ENCODE data around the gene NASP. TPM values are rescaled to one million over a fixed set of nuclear protein-coding genes. Genes with fewer than 3 reads are reported as not detected.

NASP gene
- total and polyA plus RNA-seq, 2 experiments from 2014 or later: 294 to 1,039 TPM

DNA sequence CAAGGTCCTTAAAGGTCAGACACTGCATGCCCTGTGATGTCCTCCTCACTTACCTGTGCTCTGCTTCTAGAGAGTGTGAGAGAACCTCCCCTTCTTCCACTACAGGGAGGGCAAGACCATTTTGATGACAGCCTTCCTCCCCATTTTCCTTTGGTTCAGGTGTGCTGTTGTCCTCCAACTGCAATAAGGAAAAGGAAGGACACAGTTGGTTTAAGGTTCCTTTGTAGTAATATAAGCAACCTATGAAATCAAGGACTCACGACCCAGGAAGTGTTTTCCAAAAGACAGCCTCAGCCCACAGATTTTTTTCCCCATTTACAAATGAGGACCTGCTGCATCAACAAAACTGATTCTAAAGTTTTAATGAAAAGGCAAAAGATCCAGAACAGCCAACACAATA is 46.6 kb downstream of the NASP start (continued):
- TF ChIP-seq, protein P1, sequence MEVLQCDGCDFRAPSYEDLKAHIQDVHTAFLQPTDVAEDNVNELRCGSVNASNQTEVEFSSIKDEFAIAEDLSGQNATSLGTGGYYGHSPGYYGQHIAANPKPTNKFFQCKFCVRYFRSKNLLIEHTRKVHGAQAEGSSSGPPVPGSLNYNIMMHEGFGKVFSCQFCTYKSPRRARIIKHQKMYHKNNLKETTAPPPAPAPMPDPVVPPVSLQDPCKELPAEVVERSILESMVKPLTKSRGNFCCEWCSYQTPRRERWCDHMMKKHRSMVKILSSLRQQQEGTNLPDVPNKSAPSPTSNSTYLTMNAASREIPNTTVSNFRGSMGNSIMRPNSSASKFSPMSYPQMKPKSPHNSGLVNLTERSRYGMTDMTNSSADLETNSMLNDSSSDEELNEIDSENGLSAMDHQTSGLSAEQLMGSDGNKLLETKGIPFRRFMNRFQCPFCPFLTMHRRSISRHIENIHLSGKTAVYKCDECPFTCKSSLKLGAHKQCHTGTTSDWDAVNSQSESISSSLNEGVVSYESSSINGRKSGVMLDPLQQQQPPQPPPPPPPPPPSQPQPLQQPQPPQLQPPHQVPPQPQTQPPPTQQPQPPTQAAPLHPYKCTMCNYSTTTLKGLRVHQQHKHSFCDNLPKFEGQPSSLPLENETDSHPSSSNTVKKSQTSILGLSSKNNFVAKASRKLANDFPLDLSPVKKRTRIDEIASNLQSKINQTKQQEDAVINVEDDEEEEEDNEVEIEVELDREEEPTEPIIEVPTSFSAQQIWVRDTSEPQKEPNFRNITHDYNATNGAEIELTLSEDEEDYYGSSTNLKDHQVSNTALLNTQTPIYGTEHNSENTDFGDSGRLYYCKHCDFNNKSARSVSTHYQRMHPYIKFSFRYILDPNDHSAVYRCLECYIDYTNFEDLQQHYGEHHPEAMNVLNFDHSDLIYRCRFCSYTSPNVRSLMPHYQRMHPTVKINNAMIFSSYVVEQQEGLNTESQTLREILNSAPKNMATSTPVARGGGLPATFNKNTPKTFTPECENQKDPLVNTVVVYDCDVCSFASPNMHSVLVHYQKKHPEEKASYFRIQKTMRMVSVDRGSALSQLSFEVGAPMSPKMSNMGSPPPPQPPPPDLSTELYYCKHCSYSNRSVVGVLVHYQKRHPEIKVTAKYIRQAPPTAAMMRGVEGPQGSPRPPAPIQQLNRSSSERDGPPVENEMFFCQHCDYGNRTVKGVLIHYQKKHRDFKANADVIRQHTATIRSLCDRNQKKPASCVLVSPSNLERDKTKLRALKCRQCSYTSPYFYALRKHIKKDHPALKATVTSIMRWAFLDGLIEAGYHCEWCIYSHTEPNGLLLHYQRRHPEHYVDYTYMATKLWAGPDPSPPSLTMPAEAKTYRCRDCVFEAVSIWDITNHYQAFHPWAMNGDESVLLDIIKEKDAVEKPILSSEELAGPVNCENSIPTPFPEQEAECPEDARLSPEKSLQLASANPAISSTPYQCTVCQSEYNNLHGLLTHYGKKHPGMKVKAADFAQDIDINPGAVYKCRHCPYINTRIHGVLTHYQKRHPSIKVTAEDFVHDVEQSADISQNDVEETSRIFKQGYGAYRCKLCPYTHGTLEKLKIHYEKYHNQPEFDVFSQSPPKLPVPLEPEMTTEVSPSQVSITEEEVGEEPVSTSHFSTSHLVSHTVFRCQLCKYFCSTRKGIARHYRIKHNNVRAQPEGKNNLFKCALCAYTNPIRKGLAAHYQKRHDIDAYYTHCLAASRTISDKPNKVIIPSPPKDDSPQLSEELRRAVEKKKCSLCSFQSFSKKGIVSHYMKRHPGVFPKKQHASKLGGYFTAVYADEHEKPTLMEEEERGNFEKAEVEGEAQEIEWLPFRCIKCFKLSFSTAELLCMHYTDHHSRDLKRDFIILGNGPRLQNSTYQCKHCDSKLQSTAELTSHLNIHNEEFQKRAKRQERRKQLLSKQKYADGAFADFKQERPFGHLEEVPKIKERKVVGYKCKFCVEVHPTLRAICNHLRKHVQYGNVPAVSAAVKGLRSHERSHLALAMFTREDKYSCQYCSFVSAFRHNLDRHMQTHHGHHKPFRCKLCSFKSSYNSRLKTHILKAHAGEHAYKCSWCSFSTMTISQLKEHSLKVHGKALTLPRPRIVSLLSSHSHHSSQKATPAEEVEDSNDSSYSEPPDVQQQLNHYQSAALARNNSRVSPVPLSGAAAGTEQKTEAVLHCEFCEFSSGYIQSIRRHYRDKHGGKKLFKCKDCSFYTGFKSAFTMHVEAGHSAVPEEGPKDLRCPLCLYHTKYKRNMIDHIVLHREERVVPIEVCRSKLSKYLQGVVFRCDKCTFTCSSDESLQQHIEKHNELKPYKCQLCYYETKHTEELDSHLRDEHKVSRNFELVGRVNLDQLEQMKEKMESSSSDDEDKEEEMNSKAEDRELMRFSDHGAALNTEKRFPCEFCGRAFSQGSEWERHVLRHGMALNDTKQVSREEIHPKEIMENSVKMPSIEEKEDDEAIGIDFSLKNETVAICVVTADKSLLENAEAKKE (CRISPR knock-in tag; IDR thresholded peaks at IDR 0.05): no peak
- TF ChIP-seq, protein P2, sequence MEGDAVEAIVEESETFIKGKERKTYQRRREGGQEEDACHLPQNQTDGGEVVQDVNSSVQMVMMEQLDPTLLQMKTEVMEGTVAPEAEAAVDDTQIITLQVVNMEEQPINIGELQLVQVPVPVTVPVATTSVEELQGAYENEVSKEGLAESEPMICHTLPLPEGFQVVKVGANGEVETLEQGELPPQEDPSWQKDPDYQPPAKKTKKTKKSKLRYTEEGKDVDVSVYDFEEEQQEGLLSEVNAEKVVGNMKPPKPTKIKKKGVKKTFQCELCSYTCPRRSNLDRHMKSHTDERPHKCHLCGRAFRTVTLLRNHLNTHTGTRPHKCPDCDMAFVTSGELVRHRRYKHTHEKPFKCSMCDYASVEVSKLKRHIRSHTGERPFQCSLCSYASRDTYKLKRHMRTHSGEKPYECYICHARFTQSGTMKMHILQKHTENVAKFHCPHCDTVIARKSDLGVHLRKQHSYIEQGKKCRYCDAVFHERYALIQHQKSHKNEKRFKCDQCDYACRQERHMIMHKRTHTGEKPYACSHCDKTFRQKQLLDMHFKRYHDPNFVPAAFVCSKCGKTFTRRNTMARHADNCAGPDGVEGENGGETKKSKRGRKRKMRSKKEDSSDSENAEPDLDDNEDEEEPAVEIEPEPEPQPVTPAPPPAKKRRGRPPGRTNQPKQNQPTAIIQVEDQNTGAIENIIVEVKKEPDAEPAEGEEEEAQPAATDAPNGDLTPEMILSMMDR (conservative IDR thresholded peaks at IDR 0.05; ENCODE audit: low read depth in 2 of 2): no peak
- TF ChIP-seq NANOG (IDR thresholded peaks at IDR 0.05; ENCODE audit: borderline replicate concordance) (no peak), ZNF331 (CRISPR knock-in tag; IDR thresholded peaks at IDR 0.05; ENCODE audit: low read depth) (no peak), POLR2AphosphoS5 (IDR thresholded peaks at IDR 0.05; ENCODE audit: low read depth) (no peak), JUNB (IDR thresholded peaks at IDR 0.05; ENCODE audit: unreplicated experiment) (no peak)
- TF ChIP-seq, protein P3, sequence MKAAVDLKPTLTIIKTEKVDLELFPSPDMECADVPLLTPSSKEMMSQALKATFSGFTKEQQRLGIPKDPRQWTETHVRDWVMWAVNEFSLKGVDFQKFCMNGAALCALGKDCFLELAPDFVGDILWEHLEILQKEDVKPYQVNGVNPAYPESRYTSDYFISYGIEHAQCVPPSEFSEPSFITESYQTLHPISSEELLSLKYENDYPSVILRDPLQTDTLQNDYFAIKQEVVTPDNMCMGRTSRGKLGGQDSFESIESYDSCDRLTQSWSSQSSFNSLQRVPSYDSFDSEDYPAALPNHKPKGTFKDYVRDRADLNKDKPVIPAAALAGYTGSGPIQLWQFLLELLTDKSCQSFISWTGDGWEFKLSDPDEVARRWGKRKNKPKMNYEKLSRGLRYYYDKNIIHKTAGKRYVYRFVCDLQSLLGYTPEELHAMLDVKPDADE (IDR thresholded peaks at IDR 0.05): no peak

DNA sequence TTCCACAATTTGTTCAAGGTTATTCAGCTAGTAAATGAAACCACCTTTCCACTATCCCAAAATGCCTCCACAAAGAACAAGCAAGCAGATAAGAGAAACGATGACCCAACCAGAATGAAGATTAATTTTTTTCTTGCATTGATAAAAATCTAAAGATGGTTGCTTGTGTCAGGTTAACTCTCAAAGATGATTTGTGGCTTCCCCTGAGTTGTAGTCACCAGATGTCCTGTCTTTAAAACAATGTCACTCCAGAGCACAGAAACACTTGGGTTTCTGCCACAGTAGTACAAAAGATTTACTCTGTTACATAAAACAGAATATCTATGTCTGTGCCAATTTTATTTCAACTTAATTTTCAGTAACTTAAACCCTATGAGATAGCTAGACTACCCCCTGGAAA is 51.4 kb downstream of the NASP start:
- Histone ChIP-seq H4K20me1 (replicated peaks; ENCODE audit: insufficient read depth) (peaks cover 30% of the 10 kb centered on the region), H3K4me1 (ENCODE audit: insufficient read depth) (no peaks in the 10 kb centered on the region), H3K27ac (ENCODE audit: low read depth) (no peak overlapping the region), H3K4me3 (no peak overlapping the region), H3K9me2 (ENCODE audit: insufficient read depth) (no peaks in the 10 kb centered on the region), H3K79me2 (replicated peaks; ENCODE audit: insufficient read depth) (no peaks in the 10 kb centered on the region; the same call in 1 of the 2 replicates), H3K4me2 (no peak overlapping the region), H3K36me3 (ENCODE audit: insufficient read depth) (peaks cover 94% of the 10 kb centered on the region), H3K27me3 (ENCODE audit: insufficient read depth) (no peaks in the 10 kb centered on the region), H2AFZ (no peak overlapping the region), H3F3A (replicated peaks; ENCODE audit: low read depth) (peaks cover 8% of the 10 kb centered on the region; the same call in 1 of the 2 replicates)
- H3K9me3 Mint-ChIP-seq: no peaks in the 10 kb centered on the region
- no peak for ATAC-seq
- H3K4me1 Mint-ChIP-seq: no peaks in the 10 kb centered on the region
- H3K36me3 Mint-ChIP-seq (ENCODE audit: low read depth): peaks cover 46% of the 10 kb centered on the region
- H3K27ac Mint-ChIP-seq: no peak overlapping the region
- no peak overlapping the region for H3K4me3 Mint-ChIP-seq
- H3K27me3 Mint-ChIP-seq (ENCODE audit: insufficient read depth, low read depth, poor library complexity): no peaks in the 10 kb centered on the region
- DNase-seq (ENCODE audit: low spot score): no peak
- TF ChIP-seq ZNF114 (CRISPR knock-in tag; IDR thresholded peaks at IDR 0.05) (no peak), EZH2phosphoT487 (IDR thresholded peaks at IDR 0.05; ENCODE audit: unreplicated experiment) (no peak), EZH2 (IDR thresholded peaks at IDR 0.05; ENCODE audit: low read depth, unreplicated experiment) (no peak), NANOG (IDR thresholded peaks at IDR 0.05; ENCODE audit: borderline replicate concordance) (no peak)
- TF ChIP-seq, protein P4, sequence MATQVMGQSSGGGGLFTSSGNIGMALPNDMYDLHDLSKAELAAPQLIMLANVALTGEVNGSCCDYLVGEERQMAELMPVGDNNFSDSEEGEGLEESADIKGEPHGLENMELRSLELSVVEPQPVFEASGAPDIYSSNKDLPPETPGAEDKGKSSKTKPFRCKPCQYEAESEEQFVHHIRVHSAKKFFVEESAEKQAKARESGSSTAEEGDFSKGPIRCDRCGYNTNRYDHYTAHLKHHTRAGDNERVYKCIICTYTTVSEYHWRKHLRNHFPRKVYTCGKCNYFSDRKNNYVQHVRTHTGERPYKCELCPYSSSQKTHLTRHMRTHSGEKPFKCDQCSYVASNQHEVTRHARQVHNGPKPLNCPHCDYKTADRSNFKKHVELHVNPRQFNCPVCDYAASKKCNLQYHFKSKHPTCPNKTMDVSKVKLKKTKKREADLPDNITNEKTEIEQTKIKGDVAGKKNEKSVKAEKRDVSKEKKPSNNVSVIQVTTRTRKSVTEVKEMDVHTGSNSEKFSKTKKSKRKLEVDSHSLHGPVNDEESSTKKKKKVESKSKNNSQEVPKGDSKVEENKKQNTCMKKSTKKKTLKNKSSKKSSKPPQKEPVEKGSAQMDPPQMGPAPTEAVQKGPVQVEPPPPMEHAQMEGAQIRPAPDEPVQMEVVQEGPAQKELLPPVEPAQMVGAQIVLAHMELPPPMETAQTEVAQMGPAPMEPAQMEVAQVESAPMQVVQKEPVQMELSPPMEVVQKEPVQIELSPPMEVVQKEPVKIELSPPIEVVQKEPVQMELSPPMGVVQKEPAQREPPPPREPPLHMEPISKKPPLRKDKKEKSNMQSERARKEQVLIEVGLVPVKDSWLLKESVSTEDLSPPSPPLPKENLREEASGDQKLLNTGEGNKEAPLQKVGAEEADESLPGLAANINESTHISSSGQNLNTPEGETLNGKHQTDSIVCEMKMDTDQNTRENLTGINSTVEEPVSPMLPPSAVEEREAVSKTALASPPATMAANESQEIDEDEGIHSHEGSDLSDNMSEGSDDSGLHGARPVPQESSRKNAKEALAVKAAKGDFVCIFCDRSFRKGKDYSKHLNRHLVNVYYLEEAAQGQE (IDR thresholded peaks at IDR 0.05; ENCODE audit: unreplicated experiment): no peak
- TF ChIP-seq, protein P3 (IDR thresholded peaks at IDR 0.05): no peak
